ENCODE measurements around the gene HDAC7. TPM values are rescaled to one million over a fixed set of nuclear protein-coding genes. Genes with fewer than 3 reads are reported as not detected.

The HDAC7 gene
- 100 to 1,000 TPM in 1 of 2 donors, 10 to 100 TPM in 1; 49.3 to 119 TPM for total RNA-seq
- polyA plus RNA-seq, result 10 to 100 TPM; 67.6 to 71.9 TPM
- long read RNA-seq, donor 1, partial matches to known transcripts, result 5 of 7 reads
- long read RNA-seq, donor 1, other reads (novel, unspliced or antisense), result 0 of 7 reads
- long read RNA-seq, donor 2, partial matches to known transcripts, result 5 of 7 reads
- long read RNA-seq, donor 2, other reads (novel, unspliced or antisense), result 0 of 7 reads
- long read RNA-seq, donor 3, full-length matches to known transcripts, result 1 of 1 reads
- long read RNA-seq, donor 3, partial matches to known transcripts, result 0 of 1 reads
- long read RNA-seq, donor 3, other reads (novel, unspliced or antisense), result 0 of 1 reads
- long read RNA-seq, donor 4, result 0 reads
- long read RNA-seq, donor 5, full-length matches to known transcripts, result 4 of 11 reads
- long read RNA-seq, donor 5, partial matches to known transcripts, result 7 of 11 reads
- long read RNA-seq, donor 5, other reads (novel, unspliced or antisense), result 0 of 11 reads

GRCh38 chr12:47819896-47820630 is at the start of gene HDAC7:
TSS of gene HDAC7 (minus strand) at chr12:47819903. CDS start at chr12:47819785, 118 bp downstream.
- ATAC-seq (ENCODE audit: insufficient read depth, low FRiP score) (peak; percentile 32), DNase-seq (peak; percentile 85 to 91 (median 89))
- WGBS, 2 donors, result 0% methylated on average over 48 to 58 of the region's 58 CpGs
- H3K9ac ChIP-seq (ENCODE audit: insufficient read depth in 1 of 2, low read length in 2 of 2), result peak within 1 kb of the TSS; percentile 81 to 88
- H3K4me1 ChIP-seq (ENCODE audit: control insufficient read depth in 5 of 5, insufficient read depth in 5 of 5, low read length in 5 of 5), result peaks cover 7 to 37% (median 34%) of the 10 kb centered on the region in 5 donors
- H3K36me3 ChIP-seq (ENCODE audit: control insufficient read depth in 4 of 4, insufficient read depth in 4 of 4, low read length in 4 of 4), result no peaks in the 10 kb centered on the region
- TF ChIP-seq, protein P1, sequence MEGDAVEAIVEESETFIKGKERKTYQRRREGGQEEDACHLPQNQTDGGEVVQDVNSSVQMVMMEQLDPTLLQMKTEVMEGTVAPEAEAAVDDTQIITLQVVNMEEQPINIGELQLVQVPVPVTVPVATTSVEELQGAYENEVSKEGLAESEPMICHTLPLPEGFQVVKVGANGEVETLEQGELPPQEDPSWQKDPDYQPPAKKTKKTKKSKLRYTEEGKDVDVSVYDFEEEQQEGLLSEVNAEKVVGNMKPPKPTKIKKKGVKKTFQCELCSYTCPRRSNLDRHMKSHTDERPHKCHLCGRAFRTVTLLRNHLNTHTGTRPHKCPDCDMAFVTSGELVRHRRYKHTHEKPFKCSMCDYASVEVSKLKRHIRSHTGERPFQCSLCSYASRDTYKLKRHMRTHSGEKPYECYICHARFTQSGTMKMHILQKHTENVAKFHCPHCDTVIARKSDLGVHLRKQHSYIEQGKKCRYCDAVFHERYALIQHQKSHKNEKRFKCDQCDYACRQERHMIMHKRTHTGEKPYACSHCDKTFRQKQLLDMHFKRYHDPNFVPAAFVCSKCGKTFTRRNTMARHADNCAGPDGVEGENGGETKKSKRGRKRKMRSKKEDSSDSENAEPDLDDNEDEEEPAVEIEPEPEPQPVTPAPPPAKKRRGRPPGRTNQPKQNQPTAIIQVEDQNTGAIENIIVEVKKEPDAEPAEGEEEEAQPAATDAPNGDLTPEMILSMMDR (IDR thresholded peaks at IDR 0.05; ENCODE audit: control extremely low read depth, extremely low read depth), result no peak
- H3K27me3 ChIP-seq (ENCODE audit: control insufficient read depth in 3 of 3, insufficient read depth in 3 of 3, low read length in 2 of 3), result no peaks in the 10 kb centered on the region
- peak within 1 kb of the TSS; percentile 98 to 100 for H3K27ac ChIP-seq (ENCODE audit: low read depth in 1 of 2, low read length in 1 of 2)
- H3K4me3 ChIP-seq, result peak within 1 kb of the TSS; percentile 84
- H3K9me3 ChIP-seq (ENCODE audit: control insufficient read depth in 4 of 4, insufficient read depth in 3 of 4, low read length in 3 of 4), result no peaks in the 10 kb centered on the region

DNA sequence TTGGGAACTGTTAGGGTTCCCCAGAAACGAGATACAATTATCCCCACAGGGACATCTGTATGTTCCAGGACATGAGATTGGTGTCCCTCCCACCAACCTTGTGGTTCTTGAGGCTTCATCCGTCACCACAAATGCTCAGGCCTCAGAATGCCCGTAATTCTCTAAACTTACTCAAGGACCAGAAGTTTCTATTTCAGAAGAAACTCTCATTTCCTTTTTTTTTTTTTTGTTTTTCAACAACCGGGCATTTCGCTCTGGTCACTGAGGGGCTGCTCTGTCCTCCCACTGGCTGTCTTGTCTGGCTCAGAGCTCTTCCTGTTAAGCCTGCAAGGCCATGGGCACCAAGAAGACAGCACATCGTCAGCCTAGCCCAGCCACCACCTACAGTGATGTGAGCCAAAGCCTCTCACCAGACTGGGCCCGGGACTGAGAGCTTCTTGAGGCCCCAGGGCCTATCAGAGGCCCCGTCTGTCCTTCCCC is 48.9 kb upstream of the HDAC7 start:
- H3K36me3 ChIP-seq (ENCODE audit: control insufficient read depth in 4 of 4, insufficient read depth in 4 of 4, low read length in 4 of 4), result peaks cover 0 to 4% (median 0%) of the 10 kb centered on the region in 4 donors
- ATAC-seq (ENCODE audit: insufficient read depth, low FRiP score) (no peak), DNase-seq (no peak)
- TF ChIP-seq, protein P1 (IDR thresholded peaks at IDR 0.05; ENCODE audit: control extremely low read depth, extremely low read depth), result no peak
- no peaks in the 10 kb centered on the region for H3K27me3 ChIP-seq (ENCODE audit: control insufficient read depth in 3 of 3, insufficient read depth in 3 of 3, low read length in 2 of 3)
- 55 to 72% methylated on average over 8 of the region's 8 CpGs for WGBS, 2 donors
- no peak overlapping the region for H3K9ac ChIP-seq (ENCODE audit: insufficient read depth in 1 of 2, low read length in 2 of 2)
- no peak overlapping the region for H3K4me3 ChIP-seq
- no peaks in the 10 kb centered on the region for H3K9me3 ChIP-seq (ENCODE audit: control insufficient read depth in 4 of 4, insufficient read depth in 3 of 4, low read length in 3 of 4)
- no peak overlapping the region for H3K27ac ChIP-seq (ENCODE audit: low read depth in 1 of 2, low read length in 1 of 2)
- peaks cover 0 to 5% (median 0%) of the 10 kb centered on the region in 5 donors for H3K4me1 ChIP-seq (ENCODE audit: control insufficient read depth in 5 of 5, insufficient read depth in 5 of 5, low read length in 5 of 5)

- TF ChIP-seq, protein P1 (IDR thresholded peaks at IDR 0.05; ENCODE audit: control extremely low read depth, extremely low read depth), result no peak
- WGBS, 2 donors, result 88 to 89% methylated on average over 2 of the region's 2 CpGs
- Histone ChIP-seq H3K9ac (ENCODE audit: insufficient read depth in 1 of 2, low read length in 2 of 2) (no peak overlapping the region), H3K4me1 (ENCODE audit: control insufficient read depth in 5 of 5, insufficient read depth in 5 of 5, low read length in 5 of 5) (peaks cover 0 to 5% (median 0%) of the 10 kb centered on the region in 5 donors), H3K27ac (ENCODE audit: low read depth in 1 of 2, low read length in 1 of 2) (no peak overlapping the region), H3K4me3 (no peak overlapping the region), H3K36me3 (ENCODE audit: control insufficient read depth in 4 of 4, insufficient read depth in 4 of 4, low read length in 4 of 4) (peaks cover 0 to 4% (median 0%) of the 10 kb centered on the region in 4 donors), H3K27me3 (ENCODE audit: control insufficient read depth in 3 of 3, insufficient read depth in 3 of 3, low read length in 2 of 3) (no peaks in the 10 kb centered on the region), H3K9me3 (ENCODE audit: control insufficient read depth in 4 of 4, insufficient read depth in 3 of 4, low read length in 3 of 4) (no peaks in the 10 kb centered on the region)
- DNase-seq (no peak), ATAC-seq (ENCODE audit: insufficient read depth, low FRiP score) (no peak)
These were observed 48.3 kb upstream of the HDAC7 start for GRCh38 chr12:47868041-47868440.
